Heart right ventricle (tissue), 16 donors: Measurements from ENCODE around the gene CD200. TPM values are rescaled to one million over a fixed set of nuclear protein-coding genes. Genes with fewer than 3 reads are reported as not detected.

Experiments
- ATAC-seq, 8 donors: fragments of 200-7000 bp; cut with Tn5 transposase; one replicate each; pipeline ENCODE4 v1.9.1; 2020; ENCODE audit warnings: mild to moderate bottlenecking in 8 of 8, moderate library complexity in 8 of 8, moderate number of reproducible peaks in 1 of 8
- DNase-seq, 2 donors: peaks; one replicate each; pipeline ENCODE4 v3.0.0-alpha.2; 2020
- H3K27ac ChIP-seq, 10 donors: fragments of 200-600 bp; sonication (generic) in 2 of 10; one replicate each; pipeline versions ENCODE4 v1.5.0 to v1.8.0; 2020 to 2022; ENCODE audit warnings: mild to moderate bottlenecking in 3 of 10
- H3K27me3 ChIP-seq, 7 donors: fragments of 200-600 bp; one replicate each; pipeline ENCODE4 v1.8.0; 2021 to 2022; ENCODE audit warnings: mild to moderate bottlenecking in 2 of 7
- H3K36me3 ChIP-seq, 9 donors: fragments of 200-600 bp; sonication (generic) in 1 of 9; one replicate each; pipeline versions ENCODE4 v1.5.0 to v1.8.0; 2020 to 2022; ENCODE audit warnings: mild to moderate bottlenecking in 2 of 9
- H3K4me1 ChIP-seq, 9 donors: fragments of 200-600 bp; sonication (generic) in 1 of 9; one replicate each; pipeline versions ENCODE4 v1.5.0 to v1.8.0; 2020 to 2022; ENCODE audit warnings: mild to moderate bottlenecking in 4 of 9
- H3K4me3 ChIP-seq, 10 donors: fragments of 200-600 bp; sonication (generic) in 2 of 10; one replicate each; pipeline versions ENCODE4 v1.5.0 to v1.8.0; 2020 to 2022; ENCODE audit warnings: mild to moderate bottlenecking in 7 of 10, moderate library complexity in 2 of 10
- H3K9me3 ChIP-seq, 11 donors: fragments of 200-600 bp in 10 of 11; sonication (generic) in 2 of 11; one replicate each; pipeline versions ENCODE4 v1.5.0 to v1.8.0; 2013 to 2022; ENCODE audit warnings: mild to moderate bottlenecking in 2 of 11, control low read depth in 1 of 11, moderate library complexity in 1 of 11
- CTCF ChIP-seq, 9 donors: fragments of 200-600 bp; sonication (generic) in 2 of 9; IDR thresholded peaks; one replicate each; pipeline versions ENCODE4 v1.5.0 to v1.8.0; 2021 to 2022; ENCODE audit warnings: antibody characterized with exemption in 9 of 9, mild to moderate bottlenecking in 5 of 9, moderate library complexity in 1 of 9
- WGBS, 2 donors: extraction: QIAGEN DNeasy Blood & Tissue Kit; methylation state at CpG; one replicate each; pipeline ENCODE4 v1.1.7; 2013; ENCODE audit warnings: inconsistent platforms in 1 of 2; 5-methylcytosine and 5-hydroxymethylcytosine counted together
- intact Hi-C, 10 donors: fragments of 100-400 bp; cut with DNase I; formaldehyde crosslinking; loops; one replicate each; pipeline versions ENCODE4 v1.11.1 to v1.14.2; 2022
- polyA plus RNA-seq, 2 donors: library from polyadenylated mRNA; stranded (reverse); fragments of 200-250 nt; gene quantifications; one replicate each; pipeline ENCODE4 v1.2.3, GENCODE V29; 2013
- total RNA-seq, 10 donors: library from RNA; stranded (reverse); fragmentation: NEBNext Ultra II Directional in 3 of 10; extraction: Animal tissue kit (Norgen Biotek cat#: 25700) in 3 of 10; gene quantifications; one replicate each; pipeline versions ENCODE4 v1.2.1 to v1.2.4, GENCODE V29; 2021 to 2023
- donor health status: Arrhythmogenic right ventricular cardiomyopathy.
- donor health status: ischemic (EF 13 %, LVEDD 7.1; RV severe dilation, severe dysfunction).
- donor health status: healthy with polysubstance abuse.
- donor health status: DM: no; HTN: yes; CAD: no.
- donor health status: DM: no; HTN: no; CAD: no.
- donor health status: ischemic (EF 25% LVEDD 6.9; RV normal size, moderate dysfunction).
- donor health status: ischemic (EF 25% LVEDD 5.7; RV mildly dilated, moderate dysfunction).
- donor health status: healthy.
- donor health status: DM: yes; HTN: yes; CAD: no.
- donor health status: Ischemic cardiomyopathy.
- donor health status: ischemic (EF 35%, LVEDD 5.7; RV mildly dilated, moderate dysfunction).
- donor health status: nonischemic (EF 11% LVEDD 7.7; RV severe dilation, severe dysfunction).
- donor health status: DM: yes; HTN: yes; CAD: no.
- donor health status: PGD.
- donor health status: ischemic (EF 29% LVEDD 5.4; RV normal size, mild dysfunction).
- donor health status: nonischemic (EF 23%, LVEDD 6.1; RV moderate dilation, normal function).

Gene CD200
- total and polyA plus RNA-seq, 12 donors = 0.44 to 3.3 (median 1.2) TPM

- Histone ChIP-seq H3K27me3 (no peaks in the 10 kb centered on the region), H3K9me3 (no peaks in the 10 kb centered on the region), H3K4me3 (no peak overlapping the region), H3K27ac (peak overlapping the region in 8 of 10 donors; percentile 25 to 90 (median 50)), H3K36me3 (no peaks in the 10 kb centered on the region), H3K4me1 (peaks cover 0 to 29% (median 16%) of the 10 kb centered on the region in 9 donors)
- 71 to 75% methylated on average over 2 of the region's 2 CpGs for WGBS, 2 donors
- DNase-seq (no peak), ATAC-seq (no peak)
- TF ChIP-seq CTCF (IDR thresholded peaks at IDR 0.05) = no peak
- intact Hi-C loops = no loop called here
Observed at GRCh38 chr3:112365035-112365434, 32.1 kb downstream of the CD200 start.

- 50 to 51% methylated on average over 3 of the region's 3 CpGs for WGBS, 2 donors
- Histone ChIP-seq H3K9me3 (no peaks in the 10 kb centered on the region), H3K36me3 (no peaks in the 10 kb centered on the region), H3K27me3 (no peaks in the 10 kb centered on the region), H3K4me3 (no peak overlapping the region), H3K4me1 (peaks cover 0 to 29% (median 16%) of the 10 kb centered on the region in 9 donors), H3K27ac (peak overlapping the region in 6 of 10 donors; percentile 11 to 90 (median 58))
- TF ChIP-seq CTCF (IDR thresholded peaks at IDR 0.05) = no peak
- intact Hi-C loops = no loop called here
- ATAC-seq (no peak), DNase-seq (no peak)
Observed at GRCh38 chr3:112365636-112366035, 32.7 kb downstream of the CD200 start.

- Histone ChIP-seq H3K27ac (peak overlapping the region in 4 of 10 donors; percentile 2 to 90 (median 62)), H3K27me3 (no peaks in the 10 kb centered on the region), H3K4me3 (no peak overlapping the region), H3K36me3 (no peaks in the 10 kb centered on the region), H3K4me1 (peaks cover 0 to 29% (median 16%) of the 10 kb centered on the region in 9 donors), H3K9me3 (no peaks in the 10 kb centered on the region)
- DNase-seq (no peak), ATAC-seq (peak in 5 of 8 donors; percentile 53 to 73 (median 61))
- intact Hi-C loops = no loop called here
- TF ChIP-seq CTCF (IDR thresholded peaks at IDR 0.05) = no peak
- 46 to 57% methylated on average over 3 of the region's 3 CpGs for WGBS, 2 donors
Observed at GRCh38 chr3:112366522-112366921, 33.6 kb downstream of the CD200 start.

GRCh38 chr3:112371569-112371968 is 38.6 kb downstream of the CD200 start:
- Histone ChIP-seq H3K9me3 (no peaks in the 10 kb centered on the region), H3K4me1 (peaks cover 8 to 49% (median 32%) of the 10 kb centered on the region in 9 donors), H3K36me3 (no peaks in the 10 kb centered on the region), H3K27me3 (no peaks in the 10 kb centered on the region), H3K4me3 (no peak overlapping the region), H3K27ac (peak overlapping the region in 2 of 10 donors; percentile 44 to 78)
- intact Hi-C loops = no loop called here
- ATAC-seq (no peak), DNase-seq (no peak)
- 69 to 76% methylated on average over 3 of the region's 3 CpGs for WGBS, 2 donors
- TF ChIP-seq CTCF (IDR thresholded peaks at IDR 0.05) = no peak
